GM19099 (cell line): ENCODE measurements around the gene MRPS26.

Experiments
- POLR2A ChIP-seq: IDR thresholded peaks from 3 replicates; pipeline ENCODE4 v1.6.1; 2011; ENCODE audit warnings: low read depth; ENCODE audit not compliant: insufficient read length; ENCODE audit errors: extremely low read depth

MRPS26 gene

DNA sequence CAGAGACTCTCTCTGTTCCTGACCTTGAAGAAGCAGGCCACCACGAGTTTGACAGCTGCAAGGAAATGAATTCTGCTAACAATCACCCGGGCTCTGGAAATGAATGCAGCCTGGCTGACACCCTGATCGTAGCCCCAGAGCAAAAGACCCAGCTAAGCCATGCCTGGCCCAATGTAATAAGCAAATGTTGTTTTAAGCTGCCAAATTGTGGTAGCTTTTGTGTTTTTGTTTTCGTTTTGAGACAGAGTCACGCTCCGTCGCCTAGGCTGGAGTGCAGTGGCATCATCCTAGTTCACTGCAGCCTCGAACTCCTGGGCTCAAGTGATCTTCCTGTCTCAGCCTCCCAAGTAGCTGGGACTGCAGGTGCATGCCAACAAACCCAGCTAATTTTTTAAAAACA lies 22.2 kb downstream of the MRPS26 start:
- TF ChIP-seq POLR2A, result no peak

DNA sequence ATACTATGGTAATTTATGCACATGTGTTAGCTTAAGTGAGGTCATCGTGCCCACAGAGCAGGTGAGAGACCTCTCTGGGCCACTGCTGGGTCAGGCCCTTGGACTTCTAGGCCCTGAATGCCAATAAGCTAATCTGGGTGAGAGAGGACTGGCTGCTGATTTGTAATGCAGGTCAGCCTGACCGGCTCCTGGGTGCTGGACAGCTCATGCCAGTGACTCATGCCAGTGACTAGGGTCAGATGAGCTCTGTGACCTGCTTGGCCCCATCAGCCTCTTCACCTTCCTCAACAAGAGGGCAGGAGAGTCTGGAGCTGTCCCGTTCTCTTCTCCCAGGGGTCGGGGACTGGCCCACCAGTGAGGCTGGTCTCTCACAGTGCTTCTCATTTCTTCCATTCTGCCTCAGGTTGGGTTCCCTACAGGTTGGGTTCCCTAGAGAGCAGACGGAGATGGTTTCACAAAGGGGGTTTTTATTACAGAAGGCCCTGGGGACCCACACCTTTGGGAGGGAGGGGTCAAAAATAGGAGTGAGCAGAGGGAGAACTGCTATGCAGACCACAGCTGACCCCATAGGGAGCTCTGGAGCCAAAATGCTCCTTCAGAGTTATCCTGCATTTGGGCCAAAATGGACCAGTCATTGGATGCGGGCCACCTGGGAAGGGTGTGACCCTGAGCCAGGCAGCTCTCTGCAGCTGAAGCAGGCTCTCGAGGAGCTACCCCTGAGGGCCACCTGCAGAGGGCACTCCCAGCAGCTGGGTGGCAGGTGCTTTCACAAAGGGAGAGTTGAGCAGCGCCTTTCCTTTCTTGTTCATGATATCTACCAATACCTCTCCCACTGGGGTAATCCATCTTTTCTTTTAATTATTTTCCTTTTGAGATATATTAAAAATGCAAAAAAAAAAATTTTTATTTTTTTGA lies 23.4 kb downstream of the MRPS26 start:
- no peak for TF ChIP-seq POLR2A

DNA sequence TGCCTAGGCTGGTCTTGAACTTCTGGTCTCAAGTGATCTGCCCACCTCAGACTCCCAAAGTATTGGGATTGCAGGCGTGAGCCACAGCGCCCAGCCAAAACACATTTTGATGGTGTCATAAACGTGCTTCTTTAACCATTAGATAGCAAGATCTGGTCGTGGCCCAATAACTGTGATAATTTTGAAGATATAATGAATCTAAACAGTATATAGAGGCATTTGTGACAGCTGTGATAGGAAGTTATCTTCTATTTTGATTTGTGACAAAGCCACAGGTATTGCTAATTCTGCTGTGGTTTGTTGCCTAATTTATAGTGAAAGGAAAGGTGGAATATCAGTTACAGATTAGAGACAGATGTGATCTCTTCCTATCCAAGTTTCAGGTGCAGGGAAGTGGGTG lies 24.9 kb downstream of the MRPS26 start:
- no peak for TF ChIP-seq POLR2A

DNA sequence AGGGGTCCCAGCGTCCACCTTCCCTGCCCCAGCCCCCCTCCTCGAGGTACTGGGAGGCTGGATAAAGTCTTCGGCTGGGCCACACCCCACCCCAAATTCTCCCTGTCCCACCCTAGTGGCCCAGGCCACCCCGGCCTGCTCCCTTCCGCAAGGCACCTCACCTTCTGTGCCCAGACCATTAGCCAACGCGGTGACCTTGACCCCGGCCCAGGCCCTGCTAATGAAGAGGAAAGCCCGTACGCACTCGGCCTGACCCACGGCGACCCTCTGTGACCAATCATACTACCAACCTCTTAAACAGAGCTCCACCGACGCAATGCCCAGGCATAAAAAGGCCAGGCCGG lies 25.4 kb downstream of the MRPS26 start:
- TF ChIP-seq POLR2A, result no peak

DNA sequence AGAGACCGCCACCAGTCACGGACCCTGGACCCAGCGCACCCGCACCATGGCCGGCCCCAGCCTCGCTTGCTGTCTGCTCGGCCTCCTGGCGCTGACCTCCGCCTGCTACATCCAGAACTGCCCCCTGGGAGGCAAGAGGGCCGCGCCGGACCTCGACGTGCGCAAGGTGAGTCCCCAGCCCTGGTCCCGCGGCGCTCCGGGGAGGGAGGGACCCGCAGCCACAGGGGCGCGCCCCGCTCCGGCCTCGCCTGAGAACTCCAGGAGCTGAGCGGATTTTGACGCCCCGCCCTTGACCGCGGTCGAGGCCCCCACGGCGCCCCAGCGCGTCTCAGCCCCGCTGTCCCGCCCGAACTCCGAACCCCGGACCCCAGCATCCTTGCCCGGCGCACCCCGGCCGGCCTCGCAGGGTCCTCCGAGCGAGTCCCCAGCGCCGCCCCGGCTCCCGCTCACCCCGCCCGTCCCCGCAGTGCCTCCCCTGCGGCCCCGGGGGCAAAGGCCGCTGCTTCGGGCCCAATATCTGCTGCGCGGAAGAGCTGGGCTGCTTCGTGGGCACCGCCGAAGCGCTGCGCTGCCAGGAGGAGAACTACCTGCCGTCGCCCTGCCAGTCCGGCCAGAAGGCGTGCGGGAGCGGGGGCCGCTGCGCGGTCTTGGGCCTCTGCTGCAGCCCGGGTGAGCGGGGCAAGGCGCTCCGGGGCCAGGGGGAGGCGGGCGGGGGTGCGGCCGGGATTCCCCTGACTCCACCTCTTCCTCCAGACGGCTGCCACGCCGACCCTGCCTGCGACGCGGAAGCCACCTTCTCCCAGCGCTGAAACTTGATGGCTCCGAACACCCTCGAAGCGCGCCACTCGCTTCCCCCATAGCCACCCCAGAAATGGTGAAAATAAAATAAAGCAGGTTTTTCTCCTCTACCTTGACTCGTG lies 26.0 kb downstream of the MRPS26 start, which contains the start of gene OXT:
Gene OXT, plus strand, starts transcription at position 11 of the 920 bp plus-strand sequence. Its CDS starts 36 bp downstream, at position 47.
- TF ChIP-seq POLR2A, result no peak

DNA sequence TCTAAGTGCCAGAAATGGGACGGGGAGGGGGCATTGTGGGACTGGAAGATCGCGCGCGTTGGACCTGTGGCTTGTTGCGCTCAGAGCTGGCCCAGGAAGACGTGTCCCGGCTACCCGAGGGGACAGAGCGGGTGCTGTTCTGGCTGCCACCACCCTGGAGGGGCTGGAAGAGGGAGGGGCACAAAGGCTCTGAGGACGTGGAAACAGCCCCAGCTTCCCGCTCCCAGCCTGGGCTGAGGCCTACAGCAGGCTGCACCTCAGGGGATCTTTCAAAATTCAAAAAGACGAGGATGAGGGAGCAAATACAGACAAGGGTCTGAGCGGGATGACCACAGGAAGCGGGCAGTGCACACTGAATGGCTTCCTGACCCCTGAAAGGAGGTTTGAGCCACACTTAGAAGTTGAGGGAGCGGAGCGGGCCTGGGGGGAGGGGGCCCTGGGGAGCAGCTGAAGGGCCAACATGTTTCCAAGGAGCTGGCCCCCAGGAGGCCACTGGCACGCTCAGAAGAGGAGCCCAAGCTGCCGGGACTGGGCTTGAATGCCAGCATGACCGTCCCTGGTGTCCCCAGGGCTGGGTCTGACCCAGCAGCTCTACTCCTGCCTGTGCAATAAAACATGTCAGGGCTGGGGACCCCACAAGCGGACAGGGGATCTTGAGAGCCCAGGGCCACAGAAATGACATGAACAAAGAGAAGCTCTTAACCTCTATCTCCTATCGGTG lies 26.8 kb downstream of the MRPS26 start:
- TF ChIP-seq POLR2A, result no peak

DNA sequence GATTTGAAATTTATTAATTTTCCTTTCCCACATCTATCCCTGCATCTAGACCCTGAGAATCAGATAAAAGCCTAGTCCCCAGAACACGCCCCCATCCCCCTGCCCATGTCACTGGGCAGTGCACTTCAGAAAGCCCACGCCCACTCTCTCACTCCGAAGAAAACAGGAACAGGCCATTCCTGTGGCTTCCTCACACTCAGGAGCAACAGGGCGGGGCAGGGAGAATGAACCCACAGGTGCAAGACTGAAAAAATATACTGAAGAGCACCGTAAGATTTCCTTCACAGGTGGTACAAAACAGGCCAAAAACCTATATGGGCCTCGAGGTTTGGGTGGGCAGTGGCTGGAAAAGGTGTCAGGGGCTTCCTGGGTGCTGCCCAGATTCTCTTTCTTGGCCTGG lies 29.0 kb downstream of the MRPS26 start:
- no peak for TF ChIP-seq POLR2A

DNA sequence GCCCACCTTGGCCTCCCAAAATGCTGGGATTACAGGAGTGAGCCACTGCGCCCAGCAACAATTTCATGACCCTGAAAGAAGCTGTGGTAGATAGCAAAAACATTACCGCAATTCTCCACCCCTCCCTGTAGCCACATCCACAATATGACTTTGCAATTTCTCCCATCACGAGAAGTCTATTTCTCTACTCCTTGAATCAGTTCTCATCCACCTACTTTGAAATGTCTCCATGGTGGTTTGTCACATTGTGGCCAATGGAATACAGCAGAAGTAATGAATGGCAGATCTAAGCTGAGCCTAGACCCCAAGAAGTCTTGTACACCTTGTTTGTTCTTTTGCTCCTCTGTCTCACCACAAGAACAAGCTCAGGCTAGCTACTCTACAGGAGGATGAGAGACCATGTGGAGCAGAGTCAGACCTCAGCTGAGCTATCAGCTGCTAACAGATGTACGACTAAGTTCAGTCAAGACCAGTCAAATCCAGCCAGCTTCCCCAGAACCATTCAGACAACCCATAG lies 31.8 kb downstream of the MRPS26 start:
- TF ChIP-seq POLR2A, result no peak

DNA sequence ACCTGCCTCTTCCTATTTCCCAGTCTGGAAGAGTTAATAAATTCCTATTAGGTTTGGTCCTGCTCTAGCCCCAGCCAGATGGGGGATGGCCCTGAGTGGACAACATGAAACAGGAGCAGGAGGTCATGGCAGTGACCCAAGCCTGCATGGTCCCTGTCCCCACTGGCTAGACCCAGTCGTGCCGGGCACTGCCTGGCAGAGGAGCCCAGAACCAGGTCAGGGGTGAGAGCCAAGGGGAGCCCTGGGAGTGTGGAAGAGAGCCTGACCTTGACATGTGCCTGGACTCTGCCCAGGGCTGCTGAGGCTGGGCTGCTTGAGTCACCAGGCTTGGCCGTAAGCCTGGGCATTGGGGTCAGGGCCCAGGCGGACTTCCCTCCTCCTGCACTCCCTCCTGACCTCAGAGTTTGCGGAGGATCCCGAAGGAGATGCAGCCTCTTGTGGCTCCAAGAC lies 35.1 kb downstream of the MRPS26 start:
- no peak for TF ChIP-seq POLR2A

DNA sequence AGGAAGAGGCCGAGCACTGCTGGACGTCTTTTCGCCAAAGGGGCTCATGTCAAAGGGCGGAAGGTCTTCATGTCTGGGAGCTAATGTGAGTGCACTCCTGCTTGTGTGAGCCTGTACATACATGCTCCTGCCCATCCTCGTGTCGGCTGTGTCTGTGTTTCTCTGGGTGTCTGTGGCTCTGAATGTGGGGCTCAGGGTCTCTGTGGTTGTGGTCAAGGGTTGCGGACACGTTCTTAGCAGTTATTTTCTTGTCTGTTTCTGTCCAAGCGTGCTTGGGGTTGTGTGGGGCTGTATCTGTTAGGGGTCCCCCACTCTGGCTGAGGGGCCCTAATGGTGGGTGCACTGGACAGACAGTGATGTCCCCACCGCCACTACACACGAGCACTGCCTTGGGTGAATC lies 35.8 kb downstream of the MRPS26 start:
- TF ChIP-seq POLR2A, result no peak

DNA sequence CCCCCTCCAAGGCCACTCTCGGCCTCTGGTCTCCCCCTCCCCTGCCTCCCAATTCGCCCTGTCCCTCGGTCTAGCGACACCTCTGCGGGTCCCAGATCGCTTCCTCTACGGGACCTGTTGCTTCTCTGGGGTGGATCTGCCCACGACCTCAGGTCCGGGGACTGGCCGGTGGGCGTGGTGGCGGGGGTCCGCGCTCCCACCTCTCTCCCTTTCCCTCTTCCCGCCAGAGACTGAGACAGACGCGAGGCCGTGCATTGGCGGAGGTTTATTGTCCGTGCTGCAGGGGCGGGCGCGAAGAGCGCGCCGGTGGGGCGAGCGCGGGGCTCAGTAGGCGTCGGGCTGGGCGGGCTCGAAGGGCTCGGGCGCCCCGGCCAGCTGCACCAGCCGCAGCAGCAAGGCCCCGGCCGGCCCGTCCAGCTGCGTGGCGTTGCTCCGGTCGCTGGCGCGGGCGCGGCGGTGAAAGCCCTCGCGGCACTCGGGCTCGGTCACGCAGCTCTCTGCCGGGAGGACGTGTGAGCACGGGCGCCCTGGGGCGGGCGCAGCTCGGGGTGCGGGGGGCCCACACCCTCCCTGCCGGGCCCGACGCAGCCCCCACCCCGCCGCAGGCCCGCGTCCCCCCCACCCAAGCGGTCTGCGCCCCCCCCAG lies 36.6 kb downstream of the MRPS26 start:
- TF ChIP-seq POLR2A, result no peak

DNA sequence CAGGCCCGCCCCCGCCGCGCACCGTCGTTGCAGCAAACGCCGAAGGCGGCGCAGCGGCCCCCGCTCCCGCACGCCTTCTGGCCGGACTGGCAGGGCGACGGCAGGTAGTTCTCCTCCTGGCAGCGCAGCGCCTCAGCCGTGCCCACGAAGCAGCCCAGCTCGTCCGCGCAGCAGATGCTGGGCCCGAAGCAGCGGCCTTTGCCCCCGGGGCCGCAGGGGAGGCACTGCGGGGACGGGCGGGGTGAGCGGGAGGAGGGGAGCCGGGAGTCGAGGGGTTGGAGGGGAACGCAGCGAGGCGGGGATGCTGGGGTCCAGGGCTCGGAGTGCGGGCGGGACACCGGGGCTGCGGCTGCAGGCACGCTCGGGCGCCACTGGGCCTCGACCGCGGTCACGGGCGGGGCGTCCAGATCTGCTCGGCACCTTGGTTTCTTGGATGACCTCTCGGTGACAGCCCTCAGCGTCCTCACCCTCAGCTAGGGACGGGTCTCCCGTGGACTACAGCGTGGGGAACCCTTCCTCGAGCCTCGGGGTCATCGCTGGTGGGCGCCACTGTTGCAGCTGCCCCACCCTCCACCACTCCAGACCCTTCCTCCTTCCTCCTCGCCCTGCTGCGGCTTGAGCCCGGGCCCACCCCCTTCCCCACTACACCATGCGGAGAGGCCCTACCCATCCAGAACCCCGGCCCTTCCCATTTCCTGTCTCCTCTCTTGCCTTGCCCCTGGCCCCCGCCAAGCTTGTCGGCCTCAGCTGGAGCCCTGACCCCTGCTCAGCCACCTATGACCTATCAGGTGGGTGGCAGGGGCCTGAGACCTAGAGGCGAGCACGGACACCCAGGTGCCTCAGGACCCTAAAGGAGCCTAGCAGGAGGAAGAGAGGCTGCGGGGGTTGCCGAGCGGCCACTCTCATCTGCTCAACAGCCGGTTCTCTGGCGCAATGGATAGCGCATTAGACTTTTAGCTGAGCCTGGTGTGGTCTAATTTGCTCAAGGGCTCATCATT lies 37.4 kb downstream of the MRPS26 start:
- no peak for TF ChIP-seq POLR2A
